ENCODE data around the gene PLCD3.

DNA sequence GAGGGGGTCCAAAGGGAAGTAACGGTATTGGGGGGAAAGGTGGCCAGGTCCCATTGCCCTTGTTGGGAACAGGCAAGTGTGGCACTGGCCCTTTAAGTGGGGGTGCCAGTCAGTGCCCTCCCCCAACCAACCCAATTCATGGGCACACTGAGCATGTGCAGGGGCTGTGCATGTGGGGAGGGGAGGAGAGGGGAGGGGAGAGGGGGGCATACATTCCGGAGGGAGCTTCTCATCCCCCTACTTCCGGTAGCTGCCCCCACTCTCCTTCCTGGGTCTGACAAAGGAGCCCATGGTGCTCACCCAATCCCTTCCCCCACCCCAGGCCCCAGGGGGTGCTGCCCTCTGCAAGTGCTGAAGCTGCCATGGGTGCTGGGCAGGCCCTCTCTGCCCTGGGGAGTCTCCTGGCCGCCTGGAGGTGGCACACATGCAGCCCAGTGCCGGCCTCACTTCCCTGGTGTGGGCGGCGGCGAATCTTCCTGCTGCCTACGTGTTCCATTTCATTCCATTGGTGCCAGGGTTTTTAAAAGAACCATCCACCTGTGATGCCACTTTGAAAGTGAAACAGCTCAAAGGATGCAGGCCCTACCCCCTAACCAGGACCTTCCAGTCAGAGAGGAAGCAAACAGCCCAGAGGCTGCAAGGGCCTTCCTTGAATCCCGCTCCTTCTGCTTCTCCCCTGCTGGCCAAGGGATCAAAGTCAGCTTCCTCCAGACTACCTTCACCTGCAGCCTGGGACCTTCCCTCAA, 40.4 kb upstream of the PLCD3 start:
- TF ChIP-seq POLR2A (IDR thresholded peaks at IDR 0.05): peak in 1 of 4 donors; percentile 28
- TF ChIP-seq EP300 (IDR thresholded peaks at IDR 0.05): no peak
- TF ChIP-seq, protein P1, sequence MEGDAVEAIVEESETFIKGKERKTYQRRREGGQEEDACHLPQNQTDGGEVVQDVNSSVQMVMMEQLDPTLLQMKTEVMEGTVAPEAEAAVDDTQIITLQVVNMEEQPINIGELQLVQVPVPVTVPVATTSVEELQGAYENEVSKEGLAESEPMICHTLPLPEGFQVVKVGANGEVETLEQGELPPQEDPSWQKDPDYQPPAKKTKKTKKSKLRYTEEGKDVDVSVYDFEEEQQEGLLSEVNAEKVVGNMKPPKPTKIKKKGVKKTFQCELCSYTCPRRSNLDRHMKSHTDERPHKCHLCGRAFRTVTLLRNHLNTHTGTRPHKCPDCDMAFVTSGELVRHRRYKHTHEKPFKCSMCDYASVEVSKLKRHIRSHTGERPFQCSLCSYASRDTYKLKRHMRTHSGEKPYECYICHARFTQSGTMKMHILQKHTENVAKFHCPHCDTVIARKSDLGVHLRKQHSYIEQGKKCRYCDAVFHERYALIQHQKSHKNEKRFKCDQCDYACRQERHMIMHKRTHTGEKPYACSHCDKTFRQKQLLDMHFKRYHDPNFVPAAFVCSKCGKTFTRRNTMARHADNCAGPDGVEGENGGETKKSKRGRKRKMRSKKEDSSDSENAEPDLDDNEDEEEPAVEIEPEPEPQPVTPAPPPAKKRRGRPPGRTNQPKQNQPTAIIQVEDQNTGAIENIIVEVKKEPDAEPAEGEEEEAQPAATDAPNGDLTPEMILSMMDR (IDR thresholded peaks at IDR 0.05): peak in 3 of 6 experiments; percentile 6 to 25 (median 14)

Data from upper lobe of left lung (tissue), 4 donors.